Ectodermal cell (in vitro differentiated cells): ENCODE data around the gene APOL2.
A peak's percentile ranks its signal among the peaks of the same experiment; 100 is the strongest.

Source experiments
- H3K27ac ChIP-seq: 2 replicates; pipeline ENCODE4 v1.7.0; 2013; ENCODE audit warnings: mild to moderate bottlenecking, low read depth, low read length; ENCODE audit not compliant: insufficient read depth, poor library complexity, severe bottlenecking
- H3K27me3 ChIP-seq: 2 replicates; pipeline ENCODE4 v1.7.0; 2013; ENCODE audit warnings: mild to moderate bottlenecking, low read length; ENCODE audit not compliant: insufficient read depth, control insufficient read depth, poor library complexity, severe bottlenecking
- H3K36me3 ChIP-seq: one replicate; pipeline ENCODE4 v1.7.0; 2013; ENCODE audit warnings: low read length; ENCODE audit not compliant: control insufficient read depth, insufficient read depth
- H3K4me1 ChIP-seq: one replicate; pipeline ENCODE4 v1.7.0; 2013; ENCODE audit warnings: low read length; ENCODE audit not compliant: control insufficient read depth, insufficient read depth
- H3K4me3 ChIP-seq: 2 replicates; pipeline ENCODE4 v1.7.0; 2013; ENCODE audit warnings: low read depth, low read length, control low read depth; ENCODE audit not compliant: insufficient read depth
- H3K9me3 ChIP-seq: 2 replicates; pipeline ENCODE4 v1.7.0; 2013; ENCODE audit warnings: mild to moderate bottlenecking, low read length, moderate library complexity; ENCODE audit not compliant: control insufficient read depth
- WGBS, 2 experiments: methylation state at CpG; one replicate each; pipeline ENCODE4 v1.1.7; 2013; ENCODE audit warnings: missing lambda C conversion rate in 2 of 2; 5-methylcytosine and 5-hydroxymethylcytosine counted together

Gene APOL2

DNA sequence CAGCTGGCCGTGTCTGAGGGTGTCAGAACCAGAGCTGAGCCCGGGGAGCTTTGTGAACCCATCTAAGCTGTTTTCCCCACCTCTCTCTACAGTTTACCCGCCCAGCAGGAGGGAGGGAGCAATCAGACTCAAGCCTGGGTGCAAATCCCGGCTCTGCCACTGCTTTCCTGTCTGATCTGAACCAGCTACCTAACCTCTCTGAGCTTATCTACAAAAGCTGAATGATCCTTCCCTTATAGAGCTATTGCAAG, 252 bp downstream of the APOL2 start:
- Histone ChIP-seq H3K36me3 (no peaks in the 10 kb centered on the region), H3K27ac (no peak overlapping the region), H3K9me3 (no peaks in the 10 kb centered on the region), H3K27me3 (no peaks in the 10 kb centered on the region), H3K4me3 (peak overlapping the region; percentile 28), H3K4me1 (peaks cover 3% of the 10 kb centered on the region)
- WGBS, 2 experiments, result 48 to 58% methylated on average over 4 of the region's 4 CpGs

DNA sequence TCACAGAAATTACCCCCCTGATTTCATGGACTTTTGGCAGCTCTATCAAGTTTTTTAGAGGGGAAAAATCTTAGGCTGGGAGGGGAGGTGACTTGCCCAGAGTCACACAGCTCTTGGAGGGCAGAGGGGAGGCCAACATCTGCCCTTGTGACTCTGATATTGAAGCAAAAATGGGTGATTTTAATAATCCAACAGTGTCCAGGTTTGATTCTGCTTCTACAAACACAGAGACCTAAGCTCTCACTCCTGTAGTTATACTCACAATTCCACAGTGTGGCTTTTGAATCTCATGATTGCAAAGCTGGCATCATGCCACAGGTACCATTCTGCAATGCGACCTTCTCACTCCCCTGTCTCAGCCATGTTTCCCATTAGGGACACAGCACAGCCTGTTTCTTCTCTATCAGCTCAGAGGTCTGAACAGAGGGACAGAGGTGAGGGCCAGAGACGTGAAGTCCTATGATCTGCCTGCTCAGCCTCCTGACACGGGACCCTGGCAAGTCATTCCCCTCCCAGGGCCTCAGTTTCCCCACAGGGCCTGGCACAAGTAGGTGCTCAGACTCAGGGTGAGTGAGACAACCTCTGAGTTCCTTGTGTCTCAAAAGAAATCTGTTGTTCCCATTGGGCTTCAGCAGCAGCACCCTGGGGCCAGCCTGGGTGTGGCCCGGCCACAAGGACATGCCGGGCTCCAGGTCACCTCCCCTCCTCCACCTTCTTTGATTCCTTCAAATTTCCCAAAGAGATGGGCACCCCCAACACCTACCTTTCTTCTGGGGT, 766 bp downstream of the APOL2 start:
- H3K4me3 ChIP-seq, result peak overlapping the region; percentile 28

DNA sequence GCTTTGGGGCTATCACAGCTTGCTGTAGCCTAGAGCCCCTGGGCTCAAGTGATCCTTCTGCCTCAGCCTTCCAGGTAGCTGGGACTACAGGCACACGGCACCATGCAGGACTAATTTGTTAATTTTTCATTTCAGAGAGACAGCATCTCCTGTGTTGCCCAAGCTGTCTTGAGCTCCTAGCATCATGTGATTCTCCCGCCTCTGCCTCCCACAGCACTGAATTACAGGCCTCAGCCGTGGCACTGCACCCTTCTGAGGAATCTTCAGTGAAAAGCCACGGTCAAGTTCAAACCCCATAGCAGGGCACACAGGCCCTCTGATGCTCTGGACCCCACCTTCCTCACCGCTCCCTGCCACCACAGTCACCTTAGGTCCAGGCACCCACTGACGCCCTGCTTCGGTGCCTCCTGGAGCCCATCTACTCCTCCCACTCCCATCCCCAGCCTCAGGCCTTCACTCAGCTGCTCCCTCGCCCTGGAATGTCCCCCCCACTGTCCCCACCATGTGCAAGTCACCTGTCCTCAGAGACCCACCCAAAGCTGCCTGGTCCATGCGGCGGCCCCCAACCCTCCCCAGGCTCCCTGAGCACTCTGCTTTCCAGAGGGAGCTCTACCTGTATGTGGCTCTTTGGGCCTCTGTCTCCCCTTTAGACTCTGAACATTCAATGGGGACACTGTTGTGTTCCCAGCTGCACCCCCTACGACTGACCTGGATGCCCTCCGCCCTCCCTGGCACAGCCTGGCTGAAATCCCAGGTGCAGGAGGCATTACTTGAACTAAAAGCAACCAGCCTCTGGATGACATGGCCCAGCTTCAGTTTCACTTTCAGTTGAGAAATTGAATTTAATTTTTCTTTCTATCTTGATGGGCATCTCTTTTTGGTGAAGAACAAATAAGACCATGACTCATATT, 1.6 kb downstream of the APOL2 start:
- 93 to 94% methylated on average over 12 of the region's 12 CpGs for WGBS, 2 experiments
- Histone ChIP-seq H3K4me1 (peaks cover 3% of the 10 kb centered on the region), H3K9me3 (no peaks in the 10 kb centered on the region), H3K27ac (no peak overlapping the region), H3K27me3 (no peaks in the 10 kb centered on the region), H3K4me3 (no peak overlapping the region), H3K36me3 (no peaks in the 10 kb centered on the region)

More for the DNA sequence above, 766 bp downstream of the APOL2 start:
- Histone ChIP-seq H3K27ac (no peak overlapping the region), H3K4me1 (peaks cover 3% of the 10 kb centered on the region), H3K9me3 (no peaks in the 10 kb centered on the region), H3K27me3 (no peaks in the 10 kb centered on the region), H3K36me3 (no peaks in the 10 kb centered on the region)
- WGBS, 2 experiments, result 80 to 84% methylated on average over 5 of the region's 5 CpGs

DNA sequence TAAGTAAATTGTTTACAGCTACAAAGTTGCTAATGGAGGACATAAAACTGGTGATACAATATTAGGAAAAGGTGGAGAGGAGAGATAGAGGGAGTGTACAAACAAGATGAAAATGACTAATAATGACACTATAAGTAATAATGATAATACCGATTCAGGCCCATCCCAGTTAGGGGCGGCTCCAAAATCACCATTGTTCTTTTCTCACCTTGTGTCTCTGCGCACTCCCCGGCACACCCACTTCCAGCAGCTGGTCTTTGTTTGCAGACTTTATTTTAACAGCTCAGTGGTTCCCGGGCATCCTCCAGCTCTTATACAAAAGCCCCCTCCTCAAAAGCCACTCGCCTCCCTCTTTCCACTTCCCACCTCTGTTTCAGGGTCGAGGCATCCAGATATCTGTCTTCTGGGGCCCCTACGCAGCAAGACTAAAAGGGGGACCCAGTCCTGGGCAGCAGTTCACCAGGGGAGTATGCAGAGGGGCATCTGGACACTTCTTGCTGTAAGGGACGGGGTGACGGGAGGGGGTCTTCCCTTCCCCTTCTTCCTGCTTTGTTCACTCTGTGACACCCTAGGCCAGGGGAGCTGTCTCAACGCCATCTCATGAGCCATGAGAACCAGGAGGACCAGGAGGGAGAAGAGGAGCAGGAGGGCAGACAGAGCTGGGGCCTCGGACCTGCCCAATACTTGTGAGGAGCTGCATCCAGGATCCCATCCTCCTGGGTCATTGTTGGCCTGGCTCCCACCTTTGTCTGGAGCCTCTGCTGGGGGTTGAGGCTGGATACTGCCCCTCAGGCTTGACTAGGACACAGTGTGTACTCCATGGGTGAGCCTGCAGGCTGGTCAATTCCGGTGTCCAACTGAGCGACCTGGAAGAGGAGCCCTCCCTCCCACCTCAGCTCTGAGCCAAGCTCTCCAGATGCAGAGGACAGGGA, 2.7 kb downstream of the APOL2 start:
- Histone ChIP-seq H3K9me3 (no peaks in the 10 kb centered on the region), H3K36me3 (no peaks in the 10 kb centered on the region), H3K27ac (no peak overlapping the region), H3K4me1 (peaks cover 3% of the 10 kb centered on the region), H3K27me3 (no peaks in the 10 kb centered on the region), H3K4me3 (no peak overlapping the region)
- 92 to 93% methylated on average over 14 of the region's 14 CpGs for whole genome bisulfite sequencing, 2 experiments

DNA sequence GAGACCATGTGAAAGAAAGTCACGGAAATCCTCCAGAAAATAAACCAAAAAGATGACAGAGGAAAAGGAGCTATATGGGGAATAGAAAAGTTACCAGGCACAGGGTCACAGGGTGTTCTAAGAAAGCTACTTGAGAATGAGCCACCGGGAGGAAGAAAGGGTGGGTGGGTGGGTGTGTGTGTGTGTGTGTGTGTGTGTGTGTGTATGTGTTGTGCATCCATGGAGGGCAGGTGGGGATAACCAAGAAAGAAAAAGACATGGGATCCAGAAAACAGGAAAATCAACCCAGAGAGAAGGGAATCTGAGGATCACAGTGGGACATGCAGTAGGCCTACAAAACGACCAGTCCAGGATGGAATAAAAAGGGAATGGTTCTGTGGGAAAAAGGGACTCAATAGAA, 3.7 kb downstream of the APOL2 start:
- Histone ChIP-seq H3K27me3 (no peaks in the 10 kb centered on the region), H3K27ac (no peak overlapping the region), H3K4me1 (peaks cover 3% of the 10 kb centered on the region), H3K4me3 (no peak overlapping the region), H3K36me3 (no peaks in the 10 kb centered on the region), H3K9me3 (no peaks in the 10 kb centered on the region)
- 89 to 92% methylated on average over 3 of the region's 3 CpGs for WGBS, 2 experiments

DNA sequence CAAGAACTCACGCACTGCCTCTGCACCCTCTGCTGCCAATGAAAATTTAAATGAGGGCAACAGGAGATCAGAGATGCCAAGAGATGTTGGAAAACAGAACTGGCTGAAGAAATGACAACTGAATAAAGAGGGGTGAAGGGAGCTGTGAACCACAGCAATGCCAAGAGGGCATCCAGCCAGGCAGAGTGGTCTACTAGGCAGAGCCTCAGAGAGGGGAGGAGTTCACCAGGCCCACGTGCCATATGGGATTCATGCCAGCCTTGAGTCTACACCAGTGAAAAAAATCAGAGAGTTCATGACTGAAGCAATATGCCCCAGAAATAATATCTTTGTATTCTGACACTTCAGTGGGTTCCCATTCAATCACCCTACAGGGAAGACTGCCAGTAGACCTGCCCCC, 4.4 kb downstream of the APOL2 start:
- Histone ChIP-seq H3K4me3 (no peak overlapping the region), H3K27me3 (no peaks in the 10 kb centered on the region), H3K36me3 (no peaks in the 10 kb centered on the region), H3K9me3 (no peaks in the 10 kb centered on the region), H3K27ac (no peak overlapping the region), H3K4me1 (peaks cover 3% of the 10 kb centered on the region)
- 87 to 95% methylated on average over 2 of the region's 2 CpGs for WGBS, 2 experiments

DNA sequence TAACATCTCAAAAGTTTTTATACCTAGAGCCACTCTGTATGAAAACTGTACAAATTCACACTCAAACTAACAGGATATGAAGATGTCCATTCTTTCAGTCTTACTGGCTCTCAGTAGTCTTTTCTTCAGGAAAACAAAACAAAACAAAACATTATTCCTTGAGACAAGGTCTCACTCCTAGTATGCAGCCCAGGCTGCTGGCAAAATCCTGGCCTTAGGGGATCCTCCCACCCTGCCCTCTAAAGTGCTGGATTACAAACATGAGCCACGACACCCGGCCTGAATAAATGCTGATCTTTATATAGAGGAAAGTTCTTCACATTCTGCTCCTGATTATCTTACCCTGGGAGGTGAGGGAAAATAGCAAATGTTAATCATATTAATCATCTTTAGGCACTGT, 5.1 kb downstream of the APOL2 start:
- Histone ChIP-seq H3K4me3 (no peak overlapping the region), H3K27ac (no peak overlapping the region), H3K4me1 (peaks cover 3% of the 10 kb centered on the region), H3K27me3 (no peaks in the 10 kb centered on the region), H3K9me3 (no peaks in the 10 kb centered on the region), H3K36me3 (no peaks in the 10 kb centered on the region)
- 87 to 100% methylated on average over 2 of the region's 2 CpGs for WGBS, 2 experiments

DNA sequence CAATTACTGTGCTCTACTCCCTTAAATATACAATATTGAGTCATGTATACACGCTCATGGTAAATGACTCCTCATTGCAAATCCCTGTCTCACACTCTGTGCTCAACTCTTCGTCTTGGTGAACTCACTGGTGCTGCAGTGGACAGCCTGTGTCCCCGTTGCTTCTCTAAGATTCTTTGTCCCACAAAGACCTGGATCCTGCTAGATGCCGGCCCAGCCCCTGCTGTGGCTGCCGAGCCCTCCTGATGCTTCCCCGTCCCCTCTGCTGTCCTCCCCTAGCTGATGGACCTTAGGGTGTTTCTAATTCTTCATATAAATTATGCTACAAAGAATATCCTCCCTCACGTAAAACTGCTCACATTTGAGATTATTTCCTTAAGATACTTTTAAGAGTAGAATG, 5.5 kb downstream of the APOL2 start:
- H3K27me3 ChIP-seq, result no peaks in the 10 kb centered on the region
- H3K9me3 ChIP-seq, result no peaks in the 10 kb centered on the region
- H3K4me3 ChIP-seq, result no peak overlapping the region
- peaks cover 1% of the 10 kb centered on the region for H3K4me1 ChIP-seq
- H3K27ac ChIP-seq, result no peak overlapping the region
- WGBS, 2 experiments, result 85 to 90% methylated on average over 6 of the region's 7 CpGs
- no peaks in the 10 kb centered on the region for H3K36me3 ChIP-seq

DNA sequence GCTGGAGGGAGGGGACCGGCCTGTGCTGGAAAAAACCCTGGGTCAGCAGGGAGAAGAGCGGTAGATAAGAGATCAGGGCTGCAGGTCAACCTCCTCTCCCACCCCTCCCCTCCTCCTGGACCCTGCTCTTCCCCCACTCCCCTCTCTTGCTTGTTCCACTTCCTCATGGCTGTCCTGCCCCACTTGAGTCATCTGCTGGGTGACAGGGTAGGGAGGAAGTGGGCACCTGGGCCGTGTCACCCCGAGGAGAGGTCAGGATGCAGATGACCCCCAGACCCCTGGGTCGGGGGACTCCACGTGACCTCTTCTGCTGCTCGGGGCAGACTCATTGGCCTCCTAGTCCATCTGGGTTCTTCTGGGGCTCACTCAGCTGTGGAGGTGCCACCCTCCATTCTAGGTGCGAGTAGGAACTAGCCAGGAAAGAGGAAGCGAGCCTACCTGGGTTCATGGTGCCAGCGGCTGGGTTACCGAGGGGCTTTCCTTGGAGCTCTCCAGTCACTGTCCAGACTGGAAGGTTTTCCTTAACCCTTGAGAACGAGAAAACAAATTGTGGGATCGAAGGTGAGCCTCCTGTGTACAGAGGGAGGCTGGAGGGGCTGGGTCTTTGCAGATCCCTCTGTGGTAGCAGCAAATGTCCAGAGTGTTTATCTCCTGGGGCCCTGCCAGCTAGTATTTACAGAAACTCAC, 6.5 kb downstream of the APOL2 start:
- 89 to 93% methylated on average over 13 of the region's 13 CpGs for WGBS, 2 experiments
- H3K36me3 ChIP-seq, result no peaks in the 10 kb centered on the region
- no peak overlapping the region for H3K27ac ChIP-seq
- no peak overlapping the region for H3K4me3 ChIP-seq
- H3K27me3 ChIP-seq, result no peaks in the 10 kb centered on the region
- H3K4me1 ChIP-seq, result no peaks in the 10 kb centered on the region
- H3K9me3 ChIP-seq, result no peaks in the 10 kb centered on the region
